ACHN (cell line): Measurements from ENCODE around the gene GAS2L1.
"Not testable (repeated sequence)": the region's sequence is repeated elsewhere in the genome, so short reads cannot be mapped to it uniquely, and the experiment has no call there.

Experiments
- DNase-seq: peaks from one replicate; pipeline ENCODE4 v3.0.0-alpha.2; 2015
- in situ Hi-C: cut with HindIII; loops from 2 replicates; pipeline ENCODE4 v1.10.0; 2017; ENCODE audit warnings: low sequenced_read_pairs, low pct_ligation_motif_present, low pct_unique_long_range_greater_than_20kb

Gene GAS2L1

GRCh38 chr22:29334696-29335344 is 28.4 kb downstream of the GAS2L1 start:
- no peak for DNase-seq
- in situ Hi-C loops = no loop called here

GRCh38 chr22:29335656-29336055 is 29.2 kb downstream of the GAS2L1 start:
- no peak for DNase-seq
- in situ Hi-C loops = no loop called here

GRCh38 chr22:29336751-29337490 is 30.5 kb downstream of the GAS2L1 start:
- in situ Hi-C loops = no loop called here
- DNase-seq = no peak

GRCh38 chr22:29337631-29338284 is 31.3 kb downstream of the GAS2L1 start:
- in situ Hi-C loops = no loop called here
- DNase-seq = no peak

GRCh38 chr22:29338398-29338797 is 31.9 kb downstream of the GAS2L1 start:
- no peak for DNase-seq
- in situ Hi-C loops = no loop called here

- in situ Hi-C loops = no loop called here
Observed at GRCh38 chr22:29339381-29340235, 33.2 kb downstream of the GAS2L1 start.

GRCh38 chr22:29340566-29340965 is 34.1 kb downstream of the GAS2L1 start:
- in situ Hi-C loops = no loop called here

More at GRCh38 chr22:29339381-29340235, 33.2 kb downstream of the GAS2L1 start:
- DNase-seq = no peak

GRCh38 chr22:29341056-29341848 is 34.8 kb downstream of the GAS2L1 start:
- DNase-seq = no peak

More at GRCh38 chr22:29340566-29340965, 34.1 kb downstream of the GAS2L1 start:
- DNase-seq = no peak

GRCh38 chr22:29341849-29342127 is 35.3 kb downstream of the GAS2L1 start:
- DNase-seq = no peak
- in situ Hi-C loops = no loop called here

More at GRCh38 chr22:29341056-29341848, 34.8 kb downstream of the GAS2L1 start:
- in situ Hi-C loops = no loop called here

GRCh38 chr22:29342177-29342576 is 35.7 kb downstream of the GAS2L1 start:
- no peak for DNase-seq
- in situ Hi-C loops = no loop called here

GRCh38 chr22:29342577-29343312 is 36.3 kb downstream of the GAS2L1 start:
- in situ Hi-C loops = no loop called here
- DNase-seq = no peak

- peak; percentile 17 for DNase-seq
- in situ Hi-C loops = no loop called here
Observed at GRCh38 chr22:29343313-29343805, 36.9 kb downstream of the GAS2L1 start.

GRCh38 chr22:29344137-29344536 is 37.7 kb downstream of the GAS2L1 start:
- in situ Hi-C loops = no loop called here
- DNase-seq = peak; percentile 94

- in situ Hi-C loops, DNase-seq: not testable (repeated sequence)
Observed at GRCh38 chr22:29344889-29345288, 38.4 kb downstream of the GAS2L1 start.

GRCh38 chr22:29345932-29346331 is 39.5 kb downstream of the GAS2L1 start:
- DNase-seq = no peak
- in situ Hi-C loops = no loop called here

GRCh38 chr22:29346659-29347058 is 40.2 kb downstream of the GAS2L1 start:
- in situ Hi-C loops = no loop called here
- no peak for DNase-seq

GRCh38 chr22:29348041-29348440 is 41.6 kb downstream of the GAS2L1 start:
- in situ Hi-C loops = no loop called here
- no peak for DNase-seq
